Fibroblast of the conjunctiva (primary cell): ENCODE measurements around the gene NLGN1.
"Not testable (repeated sequence)": the region's sequence is repeated elsewhere in the genome, so short reads cannot be mapped to it uniquely, and the experiment has no call there.

Experiments used
- DNase-seq: peaks from one replicate; pipeline ENCODE4 v3.0.0-alpha.2; 2010; ENCODE audit warnings: low read depth

The NLGN1 gene

DNA sequence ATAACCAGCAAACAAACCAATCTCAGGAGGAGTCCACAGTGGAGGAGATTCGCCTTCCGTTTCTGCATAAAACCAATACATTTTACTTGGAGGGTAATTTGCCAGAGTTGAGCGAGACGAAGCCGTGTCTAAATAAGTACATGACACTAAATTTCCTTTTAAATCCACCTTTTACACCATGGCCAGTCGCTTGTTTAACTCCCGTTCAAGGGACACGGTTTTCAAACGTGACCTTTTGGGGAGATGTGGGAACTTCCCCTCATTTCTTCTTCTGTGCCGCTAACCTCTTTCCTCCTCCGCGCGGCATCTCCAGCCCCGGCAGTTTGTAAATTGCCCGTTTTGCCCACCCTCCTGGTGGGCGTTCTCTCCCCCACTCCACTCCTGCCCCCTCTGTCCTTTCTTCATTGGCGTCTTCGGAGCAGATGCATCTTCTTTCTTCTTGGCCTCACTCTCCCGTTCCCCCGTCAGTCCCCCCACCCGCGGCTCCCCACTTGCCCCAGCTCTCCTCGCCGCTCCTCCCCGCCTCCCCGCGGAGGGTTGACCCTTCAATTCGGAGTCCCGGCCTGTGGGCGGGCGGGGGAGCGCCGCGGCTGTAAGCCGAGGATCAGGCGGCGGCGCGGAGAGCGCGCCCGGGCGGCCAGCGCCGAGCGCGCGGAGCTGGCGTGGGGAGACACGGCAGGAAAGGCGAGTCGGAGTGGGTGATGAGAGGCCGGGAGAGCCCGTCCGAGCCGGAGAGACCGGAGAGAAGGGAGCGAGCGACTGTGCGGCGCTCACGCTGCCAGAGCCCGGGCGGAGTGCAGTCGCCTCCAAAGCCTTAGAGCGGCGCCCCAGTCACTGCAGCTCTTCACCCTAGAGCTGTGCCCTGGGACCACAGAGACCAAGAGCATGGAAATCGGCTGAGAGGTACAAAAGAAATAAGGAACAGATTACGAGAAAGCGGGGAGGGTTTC lies at the start of gene NLGN1:
Gene NLGN1 (plus strand): TSS at position 584 of the 950 bp plus-strand sequence.
- peak; percentile 55 for DNase-seq

DNA sequence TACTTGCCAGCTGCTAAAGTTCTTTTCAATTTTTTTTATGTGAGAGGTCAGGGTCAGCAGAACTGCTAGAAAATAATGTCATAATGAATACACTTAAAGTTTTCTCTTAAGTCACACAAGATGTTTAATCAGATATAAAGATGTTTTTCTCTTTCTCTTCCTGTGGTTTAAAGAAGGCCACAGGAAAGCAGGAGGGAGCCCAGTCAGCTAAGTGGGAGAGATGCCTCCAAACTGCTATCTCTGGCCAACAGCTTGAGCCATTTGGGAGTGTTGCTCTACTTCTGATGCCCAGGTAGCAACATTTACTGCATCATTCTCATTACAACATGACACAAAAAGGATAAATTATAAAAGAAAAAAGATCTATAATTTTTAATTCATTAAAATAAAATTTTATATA lies 45.7 kb upstream of the NLGN1 start:
- DNase-seq = no peak

DNA sequence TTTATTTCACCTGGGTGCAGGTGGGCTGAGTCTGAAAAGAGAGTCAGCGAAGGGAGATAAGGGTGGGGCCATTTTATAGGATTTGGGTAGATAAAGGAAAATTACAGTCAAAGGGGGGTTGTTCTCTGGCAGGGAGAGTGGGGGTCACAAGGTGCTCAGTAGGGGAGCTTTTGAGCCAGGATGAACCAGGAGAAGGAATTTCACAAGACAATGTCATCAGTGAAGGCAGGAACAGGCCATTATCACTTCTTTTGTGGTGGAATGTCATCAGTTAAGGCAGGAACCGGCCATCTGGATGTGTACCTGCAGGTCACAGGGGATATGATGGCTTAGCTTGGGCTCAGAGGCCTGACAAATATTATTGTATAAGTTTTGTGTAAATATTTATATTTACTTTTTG lies 44.4 kb upstream of the NLGN1 start:
- DNase-seq = not testable (repeated sequence)

DNA sequence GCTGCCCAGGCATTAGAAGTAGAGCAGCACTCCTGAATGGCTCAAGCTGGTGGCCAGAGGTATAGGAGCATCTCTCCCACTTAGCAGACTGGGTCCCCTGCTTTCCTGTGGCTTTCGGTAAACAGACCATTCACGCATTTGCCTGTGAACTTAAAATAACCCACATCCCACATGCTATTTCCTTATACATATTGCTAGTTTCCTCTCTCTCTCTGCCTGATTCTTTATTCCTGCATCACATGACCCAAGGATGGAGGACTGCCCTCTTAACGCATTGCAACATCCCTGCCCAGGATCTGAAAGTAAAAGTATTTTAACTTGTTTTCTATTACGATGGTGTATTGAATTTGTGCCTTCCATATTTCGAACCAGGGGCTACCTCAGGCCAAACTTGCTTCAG lies 43.4 kb upstream of the NLGN1 start:
- DNase-seq = no peak

DNA sequence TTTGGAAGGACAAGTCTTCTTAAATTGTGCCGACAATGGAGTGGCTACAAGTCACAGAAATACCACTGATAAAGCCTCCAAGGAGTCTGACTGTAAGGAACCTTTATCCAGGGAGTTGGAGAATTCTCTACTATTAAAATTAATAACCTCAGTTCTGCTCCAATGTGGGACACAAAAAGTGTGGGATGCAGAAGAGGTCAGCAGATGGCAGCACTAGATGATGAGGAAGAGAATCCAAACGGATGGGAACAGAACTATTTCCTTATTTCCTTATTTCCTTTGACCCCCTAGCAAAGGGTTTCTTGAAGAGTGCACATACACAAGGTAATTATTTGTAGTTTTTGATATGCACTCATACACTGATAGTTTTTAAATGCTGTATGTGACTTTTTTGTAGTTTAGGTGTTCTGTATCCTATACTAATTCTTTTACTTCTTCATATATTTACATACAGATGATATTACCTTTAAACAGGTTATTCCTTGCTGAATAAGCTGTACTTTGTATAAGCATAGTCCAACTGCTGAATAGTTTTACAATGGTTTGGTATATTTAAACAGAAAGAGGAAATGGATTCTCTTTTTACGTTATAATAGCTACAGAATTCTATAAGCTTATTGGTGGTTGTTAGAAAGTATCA lies 25.6 kb upstream of the NLGN1 start:
- peak; percentile 34 for DNase-seq

DNA sequence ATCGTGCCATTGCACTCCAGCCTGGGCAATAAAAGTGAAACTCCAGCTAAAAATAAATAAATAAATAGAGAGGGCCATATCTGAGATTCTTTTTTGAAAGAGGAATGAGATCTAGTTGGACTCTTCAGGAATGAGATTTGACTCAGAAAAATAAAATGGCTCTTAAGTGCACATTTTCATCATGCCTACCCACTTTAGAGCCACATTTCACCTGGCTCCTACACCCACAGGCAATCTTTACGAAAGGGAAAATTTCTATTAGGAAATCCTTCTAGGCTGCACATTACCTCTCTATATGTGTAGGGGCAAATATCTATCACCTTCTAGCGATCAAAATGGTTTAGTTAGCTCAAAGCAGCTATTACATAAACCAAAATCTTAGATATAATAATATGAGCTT lies 16.9 kb upstream of the NLGN1 start:
- DNase-seq = no peak

DNA sequence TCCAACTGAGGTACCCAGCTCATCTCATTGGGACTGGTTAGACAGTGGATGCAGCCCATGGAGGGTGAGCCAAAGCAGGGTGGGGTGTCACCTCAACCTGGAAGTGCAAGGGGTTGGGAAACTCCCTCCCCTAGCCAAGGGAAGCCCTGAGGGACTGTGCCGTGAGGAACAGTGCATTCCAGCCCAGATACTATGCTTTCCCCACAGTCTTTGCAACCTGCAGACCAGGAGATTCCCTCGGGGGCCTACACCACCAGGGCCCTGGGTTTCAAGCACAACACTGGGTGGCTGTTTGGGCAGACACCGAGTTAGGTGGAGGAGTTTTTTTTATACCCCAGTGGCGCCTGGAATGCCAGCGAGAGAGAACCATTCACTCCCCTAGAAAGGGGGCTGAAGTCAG lies 15.6 kb upstream of the NLGN1 start:
- not testable (repeated sequence) for DNase-seq

DNA sequence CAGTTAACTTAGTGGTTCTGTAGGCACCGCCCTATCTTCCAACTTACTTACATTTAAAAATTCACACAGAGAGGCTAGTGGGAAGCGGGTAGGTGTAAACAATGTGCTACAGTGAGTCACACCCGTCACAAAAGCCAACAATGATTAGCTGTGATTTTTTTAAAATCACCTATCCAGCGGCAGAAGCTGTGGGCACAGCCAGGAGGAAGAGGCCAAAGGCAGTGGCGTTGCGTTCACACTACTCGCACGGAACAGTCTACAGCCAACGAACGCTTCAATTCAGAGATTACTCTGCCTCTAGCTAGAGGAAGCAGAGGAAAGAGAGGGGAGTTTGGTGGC lies 2.5 kb upstream of the NLGN1 start:
- DNase-seq = no peak

DNA sequence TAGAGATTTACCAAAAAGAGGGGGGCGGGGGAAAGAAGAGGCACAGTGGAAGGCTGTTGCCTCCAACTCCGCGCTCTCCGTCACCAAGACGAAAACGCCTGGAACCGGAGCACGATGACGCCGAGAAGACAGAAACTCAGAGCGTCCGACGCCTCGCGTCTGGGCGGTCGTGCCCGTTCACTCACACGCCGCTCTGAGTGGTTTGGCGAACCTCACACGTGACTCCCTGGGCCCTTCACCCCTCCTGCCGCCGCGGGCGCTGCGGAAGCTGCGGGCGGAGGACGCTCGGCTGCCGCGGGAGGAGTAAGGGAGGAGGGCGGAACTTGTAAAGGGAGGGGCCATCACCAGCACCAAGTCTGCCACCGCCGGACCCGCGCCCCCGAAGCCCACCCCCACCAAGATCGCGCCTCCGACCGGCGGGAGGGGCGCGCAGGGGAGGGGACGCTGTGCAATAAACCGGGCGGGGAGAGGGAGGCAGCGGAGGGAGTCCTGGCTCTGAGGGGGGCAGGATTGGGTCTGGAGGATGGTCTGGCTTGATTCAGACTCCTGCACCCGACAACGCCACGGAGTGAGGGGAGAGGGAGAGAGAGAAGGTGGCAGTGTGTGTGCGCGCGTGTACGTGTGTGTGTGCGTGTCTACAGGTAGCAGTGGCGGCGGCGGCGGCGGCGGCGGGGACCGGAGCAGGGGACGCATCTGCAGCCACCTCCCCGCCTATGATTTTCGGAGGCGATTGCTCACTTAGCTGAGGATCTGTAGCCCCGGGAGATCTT lies 1.9 kb upstream of the NLGN1 start:
- peak; percentile 81 for DNase-seq

DNA sequence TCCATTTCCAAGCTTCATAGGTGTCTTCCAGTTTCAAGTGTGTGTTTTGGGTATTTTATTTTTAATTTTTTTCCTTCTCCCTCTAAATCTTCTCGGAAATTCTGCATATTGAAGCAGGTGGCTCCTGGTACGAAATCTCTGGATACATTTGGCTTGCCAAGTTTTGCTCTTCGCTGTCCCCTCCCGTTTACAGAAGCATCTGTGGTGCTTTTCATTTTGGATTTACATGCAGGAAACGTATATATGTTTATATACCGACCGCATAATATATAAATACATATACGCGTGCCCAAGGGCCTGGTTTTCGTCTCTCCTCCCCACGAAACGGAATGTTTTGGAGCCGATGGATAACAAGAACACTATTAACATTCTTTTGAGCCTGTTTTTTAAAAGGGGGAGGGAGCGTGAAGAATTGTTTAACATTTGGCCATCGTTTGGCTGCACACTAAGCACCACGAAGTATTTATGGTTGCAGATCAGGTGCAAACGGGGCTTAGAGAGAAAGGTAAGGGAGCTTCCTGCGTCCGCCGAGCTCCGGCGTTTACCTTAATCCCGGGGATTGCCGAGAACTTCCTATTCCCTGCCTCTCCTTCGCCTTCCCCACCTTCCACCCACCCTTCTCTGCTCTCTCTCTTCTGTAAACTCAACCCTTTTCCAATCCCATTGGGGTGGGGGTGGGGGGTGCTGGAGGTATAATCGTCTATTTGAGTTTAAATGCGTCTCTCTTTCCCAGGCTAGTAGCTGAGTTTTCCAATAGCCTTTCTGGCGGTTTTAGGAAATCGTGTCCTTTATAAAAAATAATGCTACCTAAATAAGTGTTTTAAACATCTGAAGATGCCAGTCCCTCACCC lies 1.1 kb upstream of the NLGN1 start:
- DNase-seq = no peak

DNA sequence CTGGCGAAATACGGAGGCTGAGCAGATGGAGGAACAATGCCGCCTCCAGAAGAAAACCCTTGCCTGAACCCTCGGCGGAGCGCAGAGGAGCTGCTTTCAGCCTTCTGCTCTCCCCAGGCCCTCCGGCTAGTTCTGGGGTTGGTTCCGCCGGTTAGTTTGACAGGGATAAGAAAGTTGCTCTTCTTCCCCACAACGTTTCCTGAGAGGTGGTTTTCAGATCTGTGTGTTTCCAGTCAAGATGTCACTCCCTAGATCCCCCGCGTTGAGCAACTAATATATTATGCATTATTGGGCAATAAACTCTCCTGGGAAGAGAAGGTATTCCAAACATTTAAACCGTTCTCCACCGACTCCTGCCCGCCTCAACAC lies 551 bp downstream of the NLGN1 start:
- DNase-seq = no peak

DNA sequence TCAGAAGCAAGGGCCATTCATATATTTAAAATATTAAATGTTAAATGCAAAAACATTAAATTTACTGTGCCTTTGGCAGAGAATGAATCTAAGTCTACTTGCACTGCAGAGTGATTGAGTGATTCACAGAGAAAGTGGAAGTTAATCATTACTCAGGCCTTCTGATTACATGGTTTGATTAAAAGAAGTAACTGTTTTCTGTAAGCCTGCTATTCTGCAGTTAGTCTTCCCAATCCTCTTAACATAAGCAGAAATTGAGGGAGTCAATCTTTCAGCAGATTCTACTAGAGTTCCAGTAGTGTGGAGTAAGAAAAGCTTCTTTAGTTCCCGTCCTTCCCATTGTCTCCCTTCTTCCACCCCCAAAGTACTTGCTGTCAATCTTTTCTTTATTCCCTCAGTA lies 1.5 kb downstream of the NLGN1 start:
- DNase-seq = no peak

DNA sequence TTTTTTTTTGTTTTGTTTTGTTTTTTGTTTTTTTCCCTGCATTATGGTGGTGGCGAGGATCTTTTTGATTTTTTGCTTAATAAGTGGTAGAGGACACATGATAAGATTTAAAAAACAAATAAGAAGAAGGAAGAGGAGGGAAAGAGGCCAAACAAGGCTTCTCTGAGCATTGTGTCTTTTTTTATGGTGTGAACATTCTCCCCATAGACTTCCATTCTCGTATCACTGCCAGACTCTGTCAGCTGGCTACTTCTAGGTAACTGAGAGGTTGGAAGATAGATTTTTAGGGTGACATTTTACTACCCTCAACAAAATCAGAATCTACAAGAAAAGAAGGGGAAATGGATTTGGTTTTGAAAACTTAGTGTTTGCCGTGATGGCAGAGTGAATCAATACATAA lies 3.8 kb downstream of the NLGN1 start:
- no peak for DNase-seq

DNA sequence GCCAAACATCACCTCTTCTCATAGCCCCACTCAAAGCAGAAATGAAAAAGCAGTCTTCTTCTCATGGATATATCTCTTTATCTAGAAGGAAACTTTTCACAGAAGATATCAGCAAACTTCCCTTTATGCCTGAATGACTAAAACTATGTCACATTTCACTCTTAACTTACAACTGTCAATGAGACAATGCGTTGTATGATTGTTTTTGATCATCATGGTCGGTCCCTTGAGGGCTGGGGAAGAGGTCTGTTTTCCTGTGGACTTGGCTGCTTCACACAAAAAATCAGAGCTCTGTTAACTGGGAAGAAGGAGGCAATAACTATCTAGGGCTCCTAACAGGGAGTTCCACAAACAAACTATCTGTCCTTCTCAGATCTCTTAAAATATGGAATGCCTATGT lies 5.1 kb downstream of the NLGN1 start:
- DNase-seq = no peak

DNA sequence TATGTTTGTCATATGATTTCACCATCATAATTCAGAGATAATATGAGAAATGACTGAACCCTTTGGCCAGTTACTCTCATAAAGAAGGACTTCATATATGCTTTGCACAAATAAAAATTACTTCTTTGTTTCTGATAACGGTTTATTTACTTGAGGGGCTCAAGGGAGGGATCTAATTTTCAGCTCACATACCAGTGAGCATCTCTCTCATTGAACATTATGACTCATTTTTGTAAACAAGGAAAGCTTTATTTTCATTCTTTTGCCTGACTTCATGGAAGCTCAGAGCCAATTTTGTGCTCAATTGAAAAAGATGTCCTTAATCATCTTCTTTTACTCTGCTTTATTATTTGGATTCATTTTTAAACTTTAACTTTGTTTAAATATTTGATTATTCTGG lies 5.8 kb downstream of the NLGN1 start:
- DNase-seq = no peak

DNA sequence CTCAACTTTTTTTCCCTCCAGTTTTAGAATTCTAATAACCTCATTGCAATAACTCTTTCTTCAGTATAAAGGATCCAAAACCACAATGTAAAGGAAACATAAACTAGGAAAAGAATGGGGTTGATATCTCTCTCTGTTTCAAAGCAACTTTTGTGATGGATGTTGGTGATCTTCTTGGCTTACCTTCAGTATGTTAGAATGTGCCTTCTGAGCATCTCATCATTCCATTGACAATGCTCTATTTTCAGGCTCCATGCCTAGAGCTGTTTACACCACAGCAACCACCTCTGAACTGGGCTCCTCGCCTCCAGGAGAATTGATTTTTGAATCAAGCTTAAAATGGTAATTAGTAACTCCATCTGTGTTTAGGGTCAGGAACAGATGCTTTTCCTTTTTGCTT lies 6.6 kb downstream of the NLGN1 start:
- DNase-seq = no peak

DNA sequence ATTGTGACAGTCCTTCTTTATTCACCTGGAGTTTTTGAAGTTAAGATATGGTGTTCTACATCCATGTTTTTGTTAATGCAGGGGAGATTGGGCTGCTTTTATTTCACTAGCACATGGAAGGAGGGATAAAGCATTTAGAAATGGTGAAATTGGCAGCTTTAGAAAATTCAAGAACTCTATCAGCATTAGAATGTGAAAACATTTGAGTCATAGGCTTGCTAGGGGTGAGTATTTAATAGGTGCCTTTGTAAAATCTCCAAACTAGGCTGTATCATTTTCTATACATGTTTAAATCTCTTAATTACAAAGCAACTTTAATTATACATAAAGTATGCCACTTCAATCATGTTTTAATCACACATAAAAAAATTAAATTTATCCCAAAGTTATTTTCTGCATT lies 12.9 kb downstream of the NLGN1 start:
- no peak for DNase-seq

DNA sequence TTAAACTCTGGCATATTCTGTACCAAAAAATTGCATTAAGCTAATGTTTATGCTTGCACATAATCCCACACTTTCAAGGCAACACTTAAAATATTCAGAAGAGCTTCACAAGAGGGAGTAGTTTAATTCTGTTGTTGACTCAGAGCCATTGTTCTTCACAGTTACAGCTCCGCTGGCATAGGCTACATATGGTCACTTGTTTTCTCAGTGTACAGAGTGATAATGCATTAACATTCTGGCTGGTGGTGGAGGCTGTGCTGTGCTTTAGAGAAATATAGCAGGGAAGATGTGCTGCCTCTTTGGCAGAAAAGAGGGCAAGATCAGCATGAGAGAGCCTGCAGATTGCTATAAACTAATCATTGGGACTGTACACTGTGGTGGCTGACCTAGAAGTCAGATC lies 13.3 kb downstream of the NLGN1 start:
- DNase-seq = no peak

DNA sequence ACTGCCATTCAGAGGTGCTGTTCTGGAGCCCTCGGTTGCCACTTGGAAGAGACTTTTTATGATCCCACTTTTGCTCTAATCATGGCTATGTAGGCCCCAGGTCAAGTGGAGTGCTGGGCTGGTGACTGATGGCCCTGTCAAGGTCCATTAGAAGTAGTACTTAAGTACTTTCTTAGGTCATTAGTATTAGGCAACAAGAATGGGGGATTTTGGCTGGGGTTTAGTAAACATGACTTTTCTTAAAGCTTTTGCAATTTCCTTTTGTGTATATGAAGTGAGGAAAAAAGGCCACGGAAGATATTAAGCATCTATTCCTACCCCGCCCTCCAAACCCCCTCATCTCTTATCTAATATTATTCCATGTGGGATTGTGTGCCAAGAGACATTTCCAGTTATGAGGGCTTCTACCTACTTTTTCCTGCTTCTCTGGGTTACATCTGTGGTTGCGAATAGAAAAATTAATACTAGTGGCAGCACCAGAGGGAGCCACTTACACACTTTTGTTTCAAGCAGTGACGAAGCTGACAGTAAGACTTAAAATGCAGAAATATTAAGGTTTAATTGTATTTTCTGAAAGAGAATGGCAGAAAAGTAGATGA lies 13.9 kb downstream of the NLGN1 start:
- no peak for DNase-seq

DNA sequence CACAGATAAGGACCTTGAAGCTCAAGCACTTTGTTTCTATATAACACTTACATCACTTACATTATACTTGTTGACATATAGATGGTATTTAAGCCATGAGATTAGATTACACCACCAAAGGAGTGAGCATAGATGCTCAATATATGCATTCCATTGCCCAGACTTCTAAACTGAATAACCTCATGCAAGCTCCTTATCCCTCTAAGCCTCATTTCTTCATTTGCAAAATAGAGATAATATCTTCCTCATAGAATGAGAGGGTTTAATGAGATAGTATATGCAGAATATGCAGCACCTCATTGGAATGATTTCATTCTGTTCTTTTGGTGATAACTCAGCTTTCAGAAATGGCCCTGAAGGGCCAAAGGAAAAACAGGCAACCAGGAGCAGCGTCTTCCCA lies 18.5 kb downstream of the NLGN1 start:
- DNase-seq = no peak

DNA sequence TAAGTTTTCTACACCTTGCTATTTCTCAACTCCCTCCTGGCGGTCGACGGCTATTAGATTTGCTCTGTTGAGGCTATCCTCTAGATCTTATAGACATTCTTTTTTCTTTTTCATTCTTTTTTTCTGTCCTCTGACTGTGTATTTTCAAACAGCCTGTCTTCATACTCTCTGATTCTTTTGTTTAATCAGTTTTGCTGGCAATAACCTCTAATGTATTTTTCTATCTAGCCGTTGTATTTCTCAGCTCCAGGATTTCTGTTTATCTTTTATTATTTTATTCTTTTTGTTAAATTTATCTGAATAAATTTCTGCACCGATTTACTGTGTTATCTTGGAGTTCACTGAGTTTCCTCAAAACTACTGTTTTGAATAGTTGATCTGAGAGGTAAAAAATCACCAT lies 31.5 kb downstream of the NLGN1 start:
- DNase-seq = no peak

DNA sequence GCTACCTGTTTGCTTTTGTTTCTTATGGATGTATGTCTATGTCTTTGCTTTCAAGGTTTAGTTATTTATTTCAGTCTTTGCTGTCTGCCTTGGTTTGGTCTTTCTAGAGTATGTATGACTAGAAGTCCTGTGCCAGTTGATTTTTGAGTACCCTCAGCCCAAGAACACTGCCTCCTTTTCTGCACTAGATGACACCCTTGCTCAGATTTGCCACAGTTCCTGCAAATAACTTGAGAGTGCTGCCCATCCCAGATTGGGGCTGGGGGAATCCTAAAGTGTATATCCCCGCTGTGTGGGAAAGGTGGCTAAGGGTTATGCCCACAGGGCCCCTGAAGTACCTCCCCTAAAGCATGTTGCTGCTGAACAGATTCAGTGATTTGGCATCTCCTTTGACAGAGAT lies 32.0 kb downstream of the NLGN1 start:
- no peak for DNase-seq
